ENCODE measurements around the gene NRXN3.

GRCh38 chr14:78704965-78705364 is 534.8 kb downstream of the NRXN3 start:
- no peak for TF ChIP-seq EZH2 (IDR thresholded peaks at IDR 0.05; ENCODE audit: insufficient read depth, poor library complexity, severe bottlenecking)
- TF ChIP-seq EZH2phosphoT487 (IDR thresholded peaks at IDR 0.05; ENCODE audit: insufficient read depth, low read depth): no peak
